HG02870 (cell line): Measurements from ENCODE around the gene TXNL1.
A peak's percentile ranks its signal among the peaks of the same experiment; 100 is the strongest.

Experiments
- ATAC-seq: cut with Tn5 transposase; IDR thresholded peaks from one replicate; pipeline ENCODE4 v1.9.1; 2021; ENCODE audit warnings: mild to moderate bottlenecking, moderate library complexity; ENCODE audit not compliant: unreplicated experiment

The TXNL1 gene

GRCh38 chr18:56645415-56646016, 7.1 kb upstream of the TXNL1 start:
- ATAC-seq, result no peak

- ATAC-seq, result no peak
Observed at GRCh38 chr18:56643381-56643780, 5.0 kb upstream of the TXNL1 start.

- no peak for ATAC-seq
Observed at GRCh38 chr18:56641714-56642337, 3.4 kb upstream of the TXNL1 start.

- no peak for ATAC-seq
Observed at GRCh38 chr18:56639571-56639970, 1.2 kb upstream of the TXNL1 start.

- no peak for ATAC-seq
Observed at GRCh38 chr18:56639104-56639381, 651 bp upstream of the TXNL1 start.

- ATAC-seq, result peak; percentile 14
Observed at GRCh38 chr18:56637711-56638231, 621 bp downstream of the TXNL1 start.

- no peak for ATAC-seq
Observed at GRCh38 chr18:56637176-56637575, 1.2 kb downstream of the TXNL1 start.

GRCh38 chr18:56635007-56635406, 3.4 kb downstream of the TXNL1 start:
- no peak for ATAC-seq

- ATAC-seq, result no peak
Observed at GRCh38 chr18:56632070-56633022, 6.0 kb downstream of the TXNL1 start.

- ATAC-seq, result no peak
Observed at GRCh38 chr18:56627991-56628390, 10.4 kb downstream of the TXNL1 start.

GRCh38 chr18:56615738-56616520, 22.5 kb downstream of the TXNL1 start:
- ATAC-seq, result no peak

GRCh38 chr18:56606618-56607017, 31.8 kb downstream of the TXNL1 start:
- ATAC-seq, result no peak

- no peak for ATAC-seq
Observed at GRCh38 chr18:56598422-56598821, 40.0 kb downstream of the TXNL1 start.

- no peak for ATAC-seq
Observed at GRCh38 chr18:56593906-56594305, 44.5 kb downstream of the TXNL1 start.

- ATAC-seq, result no peak
Observed at GRCh38 chr18:56580026-56580425, 58.4 kb downstream of the TXNL1 start.

- no peak for ATAC-seq
Observed at GRCh38 chr18:56579451-56579850, 58.9 kb downstream of the TXNL1 start.

- ATAC-seq, result no peak
Observed at GRCh38 chr18:56576826-56577573, 61.4 kb downstream of the TXNL1 start.

- no peak for ATAC-seq
Observed at GRCh38 chr18:56575819-56576663, 62.4 kb downstream of the TXNL1 start.

- no peak for ATAC-seq
Observed at GRCh38 chr18:56574861-56575260, 63.5 kb downstream of the TXNL1 start.
